ENCODE measurements around the gene RGS8. TPM values are rescaled to one million over a fixed set of nuclear protein-coding genes. Genes with fewer than 3 reads are reported as not detected.

The RGS8 gene
- total and polyA plus RNA-seq, 4 donors, result 0.05 TPM; not detected in 3

- Histone ChIP-seq H3K4me1 (ENCODE audit: control insufficient read depth in 4 of 4, insufficient read depth in 4 of 4, low read length in 3 of 4) (peaks cover 0 to 10% (median 2%) of the 10 kb centered on the region in 4 donors), H3K9ac (ENCODE audit: low read depth in 1 of 2, low read length in 2 of 2) (no peak overlapping the region), H3K4me3 (ENCODE audit: low read depth in 1 of 3, low read length in 3 of 3) (no peak overlapping the region), H3K36me3 (ENCODE audit: control insufficient read depth in 4 of 4, insufficient read depth in 3 of 4, low read depth in 1 of 4, low read length in 3 of 4) (no peaks in the 10 kb centered on the region), H3K9me3 (ENCODE audit: control insufficient read depth in 4 of 4, low read length in 3 of 4) (no peaks in the 10 kb centered on the region), H3K27ac (ENCODE audit: low read depth in 1 of 2, low read length in 2 of 2) (no peak overlapping the region), H3K27me3 (ENCODE audit: control insufficient read depth in 4 of 4, insufficient read depth in 4 of 4, low read length in 3 of 4) (no peaks in the 10 kb centered on the region)
- TF ChIP-seq CTCF (IDR thresholded peaks at IDR 0.05; ENCODE audit: low read depth, low read length, missing input control) (no peak), TAF1 (conservative IDR thresholded peaks at IDR 0.05) (no peak), FOXA2 (IDR thresholded peaks at IDR 0.05) (no peak), HNF4G (IDR thresholded peaks at IDR 0.05) (no peak), RXRA (IDR thresholded peaks at IDR 0.05) (no peak), RAD21 (IDR thresholded peaks at IDR 0.05) (no peak), REST (IDR thresholded peaks at IDR 0.05) (no peak)
- no peak for DNase-seq (ENCODE audit: low spot score)
- 22% methylated on average over 2 of the region's 2 CpGs for WGBS
Observed at GRCh38 chr1:182646739-182647138, 37.6 kb downstream of the RGS8 start.

- Histone ChIP-seq H3K9me3 (ENCODE audit: control insufficient read depth in 4 of 4, low read length in 3 of 4) (no peaks in the 10 kb centered on the region), H3K4me3 (ENCODE audit: low read depth in 1 of 3, low read length in 3 of 3) (no peak overlapping the region), H3K9ac (ENCODE audit: low read depth in 1 of 2, low read length in 2 of 2) (no peak overlapping the region), H3K27me3 (ENCODE audit: control insufficient read depth in 4 of 4, insufficient read depth in 4 of 4, low read length in 3 of 4) (no peaks in the 10 kb centered on the region), H3K27ac (ENCODE audit: low read depth in 1 of 2, low read length in 2 of 2) (no peak overlapping the region), H3K36me3 (ENCODE audit: control insufficient read depth in 4 of 4, insufficient read depth in 3 of 4, low read depth in 1 of 4, low read length in 3 of 4) (no peaks in the 10 kb centered on the region), H3K4me1 (ENCODE audit: control insufficient read depth in 4 of 4, insufficient read depth in 4 of 4, low read length in 3 of 4) (peaks cover 2 to 20% (median 11%) of the 10 kb centered on the region in 4 donors)
- TF ChIP-seq NR2F2 (IDR thresholded peaks at IDR 0.05), result no peak
- no peak for TF ChIP-seq FOXA1 (IDR thresholded peaks at IDR 0.05)
- TF ChIP-seq TAF1 (conservative IDR thresholded peaks at IDR 0.05), result no peak
- TF ChIP-seq SP1 (IDR thresholded peaks at IDR 0.05), result no peak
- no peak for TF ChIP-seq REST (IDR thresholded peaks at IDR 0.05)
- no peak for TF ChIP-seq HNF4A (conservative IDR thresholded peaks at IDR 0.05)
- TF ChIP-seq YY1 (IDR thresholded peaks at IDR 0.05), result no peak
- TF ChIP-seq FOXA2 (IDR thresholded peaks at IDR 0.05), result no peak
- 86% methylated on average over 4 of the region's 4 CpGs for WGBS
- no peak for DNase-seq (ENCODE audit: low spot score)
Observed at GRCh38 chr1:182644886-182645285, 39.5 kb downstream of the RGS8 start.
